Ascending aorta (tissue), 2 donors: ENCODE measurements around the gene AKT2. TPM values are rescaled to one million over a fixed set of nuclear protein-coding genes. Genes with fewer than 3 reads are reported as not detected.

ENCODE experiments used
- DNase-seq, 2 donors: peaks; one replicate each; pipeline ENCODE4 v3.0.0-alpha.2; 2019; ENCODE audit warnings: low spot score in 2 of 2
- H3K27ac ChIP-seq, 2 donors: fragments of 200-600 bp; sonication (generic); one replicate each; pipeline ENCODE4 v1.5.1; 2016 to 2017; ENCODE audit warnings: mild to moderate bottlenecking in 1 of 2
- H3K27me3 ChIP-seq: fragments of 200-600 bp; sonication (generic); one replicate; pipeline ENCODE4 v1.5.1; 2017
- H3K36me3 ChIP-seq, 2 donors: fragments of 200-600 bp; sonication (generic); one replicate each; pipeline ENCODE4 v1.5.1; 2016
- H3K4me1 ChIP-seq, 2 donors: fragments of 200-600 bp; sonication (generic); one replicate each; pipeline ENCODE4 v1.5.1; 2016 to 2017; ENCODE audit warnings: mild to moderate bottlenecking in 1 of 2
- H3K4me3 ChIP-seq, 2 donors: fragments of 200-600 bp; sonication (generic); one replicate each; pipeline ENCODE4 v1.5.1; 2016 to 2017; ENCODE audit warnings: mild to moderate bottlenecking in 1 of 2
- H3K9me3 ChIP-seq, 2 donors: fragments of 200-600 bp; sonication (generic); one replicate each; pipeline ENCODE4 v1.5.1; 2016
- CTCF ChIP-seq, 3 experiments: fragments of 200-600 bp in 2 of 3; fragments of 450-650 bp in 1 of 3; sonication (generic) in 2 of 3; IDR thresholded peaks; one replicate each; pipeline ENCODE4 v1.5.1; 2016 to 2019; ENCODE audit warnings: antibody characterized with exemption in 3 of 3, mild to moderate bottlenecking in 1 of 3, moderate library complexity in 1 of 3
- intact Hi-C: fragments of 100-400 bp; cut with DNase I; formaldehyde crosslinking; loops from one replicate; pipeline ENCODE4 v1.15.1; 2023
- total RNA-seq: library from RNA; depleted of rRNA; stranded (reverse); fragments of >200 nt; gene quantifications from one replicate; pipeline ENCODE4 v1.1.0, GENCODE V29; 2016

AKT2 gene
- total RNA-seq, 1 donor from 2014 or later, result 137 TPM

- Histone ChIP-seq H3K36me3 (peaks cover 74 to 96% of the 10 kb centered on the region in 2 donors), H3K4me3 (no peak overlapping the region), H3K4me1 (no peaks in the 10 kb centered on the region), H3K27ac (no peak overlapping the region), H3K9me3 (no peaks in the 10 kb centered on the region), H3K27me3 (no peaks in the 10 kb centered on the region)
- DNase-seq, result no peak
- intact Hi-C loops, result no loop called here
- no peak for TF ChIP-seq CTCF (IDR thresholded peaks at IDR 0.05)
These were observed 47.4 kb downstream of the AKT2 start for GRCh38 chr19:40237791-40238190.

DNA sequence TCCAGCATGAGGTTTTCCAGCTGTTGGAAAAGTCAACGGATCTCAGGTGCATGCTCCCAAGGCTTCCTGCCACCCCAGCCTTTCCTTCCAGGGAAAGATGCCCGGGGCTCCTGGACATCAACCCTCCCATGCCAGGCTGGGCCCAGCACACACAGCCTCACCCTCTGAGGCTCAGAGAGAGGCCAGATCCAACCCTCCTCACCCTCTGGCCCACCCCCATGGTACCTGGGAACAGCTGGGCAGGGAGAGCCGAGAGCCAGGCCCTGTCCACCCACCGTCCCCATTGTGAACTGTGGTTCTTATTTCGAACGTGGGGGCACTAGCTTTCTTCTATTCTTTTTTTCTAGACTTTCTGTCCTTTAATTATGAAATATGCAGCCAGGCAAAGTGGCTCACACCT is 48.8 kb downstream of the AKT2 start:
- no peaks in the 10 kb centered on the region for H3K9me3 ChIP-seq
- H3K4me1 ChIP-seq, result no peaks in the 10 kb centered on the region
- no peak overlapping the region for H3K4me3 ChIP-seq
- intact Hi-C loops, result no loop called here
- TF ChIP-seq CTCF (IDR thresholded peaks at IDR 0.05), result no peak
- no peaks in the 10 kb centered on the region for H3K27me3 ChIP-seq
- DNase-seq, result no peak
- peaks cover 74 to 84% of the 10 kb centered on the region in 2 donors for H3K36me3 ChIP-seq
- no peak overlapping the region for H3K27ac ChIP-seq

DNA sequence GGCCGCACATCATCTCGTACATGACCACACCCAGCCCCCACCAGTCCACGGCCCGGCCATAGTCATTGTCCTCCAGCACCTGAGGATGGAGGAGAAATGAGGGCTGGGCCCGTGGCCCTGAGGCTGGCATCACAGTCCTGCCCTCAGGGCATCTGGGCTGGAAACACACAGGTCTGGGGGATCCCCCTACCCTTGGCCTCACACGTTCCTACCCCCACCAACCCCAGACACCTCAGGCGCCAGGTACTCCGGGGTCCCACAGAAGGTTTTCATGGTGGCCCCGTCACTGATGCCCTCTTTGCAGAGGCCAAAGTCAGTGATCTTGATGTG is 49.2 kb downstream of the AKT2 start:
- Histone ChIP-seq H3K4me1 (no peaks in the 10 kb centered on the region), H3K36me3 (peaks cover 74 to 81% of the 10 kb centered on the region in 2 donors), H3K27ac (no peak overlapping the region), H3K9me3 (no peaks in the 10 kb centered on the region), H3K27me3 (no peaks in the 10 kb centered on the region), H3K4me3 (no peak overlapping the region)
- intact Hi-C loops, result no loop called here
- DNase-seq, result no peak
- TF ChIP-seq CTCF (IDR thresholded peaks at IDR 0.05), result no peak

DNA sequence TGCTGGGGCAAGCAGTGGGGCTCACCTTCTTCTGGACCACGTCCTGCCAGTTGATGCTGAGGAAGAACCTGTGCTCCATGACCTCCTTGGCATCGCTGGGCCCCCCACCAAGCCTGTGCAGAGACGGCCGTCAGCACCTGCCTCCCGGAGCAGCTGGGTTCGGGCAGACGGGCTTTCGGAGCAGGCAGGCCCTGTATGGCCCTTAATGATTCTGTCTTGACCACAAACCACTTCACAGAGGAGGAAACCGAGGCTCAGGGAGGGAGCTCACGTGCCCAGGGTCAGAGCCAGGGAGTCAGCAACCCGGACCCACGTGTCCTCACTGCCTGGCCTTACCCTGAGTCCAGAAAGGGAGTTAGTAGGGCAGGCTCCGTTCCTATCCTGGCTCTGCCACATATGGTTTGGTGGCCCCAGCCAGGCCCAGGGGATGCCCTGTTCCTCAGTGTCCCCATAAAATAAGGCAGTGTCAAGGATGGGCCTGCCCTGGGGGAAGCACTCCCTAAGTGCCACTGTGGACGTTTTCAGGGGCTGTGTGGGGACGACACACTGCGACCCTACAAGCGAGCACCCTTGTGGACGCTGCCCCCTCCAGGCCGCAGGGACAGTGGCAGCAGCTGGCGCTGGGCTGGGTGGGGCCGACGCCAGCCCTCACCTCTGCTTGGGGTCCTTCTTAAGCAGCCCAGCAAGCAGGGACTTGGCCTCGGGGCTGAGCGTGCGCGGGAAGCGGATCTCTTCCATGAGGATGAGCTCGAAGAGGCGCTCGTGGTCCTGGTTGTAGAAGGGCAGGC is 49.7 kb downstream of the AKT2 start:
- H3K36me3 ChIP-seq, result peaks cover 73 to 75% of the 10 kb centered on the region in 2 donors
- no peak for DNase-seq
- no peak overlapping the region for H3K27ac ChIP-seq
- H3K4me3 ChIP-seq, result no peak overlapping the region
- no peaks in the 10 kb centered on the region for H3K27me3 ChIP-seq
- TF ChIP-seq CTCF (IDR thresholded peaks at IDR 0.05), result no peak
- H3K4me1 ChIP-seq, result no peaks in the 10 kb centered on the region
- no peaks in the 10 kb centered on the region for H3K9me3 ChIP-seq
- intact Hi-C loops, result no loop called here

DNA sequence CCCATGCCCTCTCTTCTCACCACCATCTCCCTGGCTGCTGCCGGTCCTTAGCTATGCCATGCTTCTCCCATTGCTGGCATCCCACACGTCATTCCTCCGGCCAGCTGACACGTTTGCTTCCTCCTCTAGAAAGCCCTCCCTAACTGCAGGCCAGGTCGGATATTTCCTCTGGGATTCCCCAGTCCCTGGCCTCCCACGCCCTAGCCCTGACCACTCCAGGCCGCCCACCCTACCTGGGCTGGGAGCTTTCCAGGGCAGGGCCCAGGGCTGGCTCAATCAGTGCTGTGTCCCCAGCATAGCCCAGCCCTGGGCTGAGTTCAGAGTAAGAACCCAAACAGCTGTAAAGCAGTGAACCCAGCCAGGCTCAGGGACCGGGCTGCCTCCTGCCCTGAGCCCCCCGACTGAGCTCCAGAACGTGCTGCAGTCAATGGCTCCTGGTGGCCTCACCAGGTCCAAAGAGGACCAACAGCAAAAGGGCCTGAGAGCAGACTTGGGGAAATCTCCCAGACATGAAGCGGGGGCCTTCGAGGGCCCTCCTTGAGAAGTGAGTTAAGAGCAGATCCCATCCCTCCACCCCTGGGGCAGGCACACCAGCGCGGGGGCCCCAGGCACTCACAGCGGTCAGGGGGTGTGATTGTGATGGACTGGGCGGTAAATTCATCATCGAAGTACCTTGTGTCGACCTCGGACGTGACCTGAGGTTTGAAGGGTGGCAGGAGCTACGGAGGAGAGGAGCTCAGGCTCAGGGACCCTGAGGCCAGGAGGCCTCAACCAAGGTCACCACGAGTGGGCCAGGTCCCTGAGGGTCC is 50.5 kb downstream of the AKT2 start:
- DNase-seq, result no peak
- H3K9me3 ChIP-seq, result no peaks in the 10 kb centered on the region
- H3K36me3 ChIP-seq, result peaks cover 65 to 67% of the 10 kb centered on the region in 2 donors
- no peak overlapping the region for H3K4me3 ChIP-seq
- intact Hi-C loops, result no loop called here
- no peak for TF ChIP-seq CTCF (IDR thresholded peaks at IDR 0.05)
- H3K27ac ChIP-seq, result no peak overlapping the region
- no peaks in the 10 kb centered on the region for H3K27me3 ChIP-seq
- H3K4me1 ChIP-seq, result peaks cover 2 to 3% of the 10 kb centered on the region in 2 donors
